SK-N-SH treated with all-trans-retinoic acid at 6 μM for 48 hours (cell line): ENCODE measurements around the gene CGB8.

Experiments
- ARNTL ChIP-seq: fragments of 450-650 bp; formaldehyde crosslinking; IDR thresholded peaks from 2 replicates; pipeline ENCODE4 v1.5.0; 2020; ENCODE audit warnings: low read depth, mild to moderate bottlenecking, moderate library complexity, borderline replicate concordance
- BACH2 ChIP-seq: fragments of 250-450 bp; sonication (Bioruptor Pico); IDR thresholded peaks from 2 replicates; pipeline ENCODE4 v1.9.0; 2021; ENCODE audit warnings: mild to moderate bottlenecking, borderline replicate concordance
- ESRRG ChIP-seq: fragments of 250-450 bp; sonication (Bioruptor Pico); IDR thresholded peaks from 2 replicates; pipeline ENCODE4 v1.6.1; 2021; ENCODE audit warnings: mild to moderate bottlenecking
- GLIS3 ChIP-seq: fragments of 250-450 bp; sonication (Bioruptor Pico); IDR thresholded peaks from 2 replicates; pipeline ENCODE4 v1.5.0; 2020; ENCODE audit warnings: mild to moderate bottlenecking, moderate library complexity
- PATZ1 ChIP-seq: fragments of 250-450 bp; sonication (Bioruptor Pico); IDR thresholded peaks from 2 replicates; pipeline ENCODE4 v1.8.0; 2020; ENCODE audit warnings: mild to moderate bottlenecking, moderate library complexity, borderline replicate concordance
- POU6F1 ChIP-seq: fragments of 250-450 bp; sonication (Bioruptor Pico); IDR thresholded peaks from 2 replicates; pipeline ENCODE4 v1.8.0; 2021; ENCODE audit warnings: low read depth, mild to moderate bottlenecking, moderate library complexity, borderline replicate concordance
- PPARA ChIP-seq: fragments of 250-450 bp; sonication (Bioruptor Pico); IDR thresholded peaks from 2 replicates; pipeline ENCODE4 v1.5.0; 2020; ENCODE audit warnings: mild to moderate bottlenecking, borderline replicate concordance
- SNAI2 ChIP-seq: fragments of 250-450 bp; sonication (Bioruptor Pico); IDR thresholded peaks from 2 replicates; pipeline ENCODE4 v1.5.0; 2020; ENCODE audit warnings: mild to moderate bottlenecking, moderate library complexity
- TOX ChIP-seq: fragments of 250-450 bp; sonication (Bioruptor Pico); IDR thresholded peaks from 2 replicates; pipeline ENCODE4 v1.8.0; 2021; ENCODE audit warnings: mild to moderate bottlenecking, moderate library complexity, borderline replicate concordance
- ZFP3 ChIP-seq: fragments of 250-450 bp; sonication (Bioruptor Pico); IDR thresholded peaks from 2 replicates; pipeline ENCODE4 v1.5.0; 2020; ENCODE audit warnings: mild to moderate bottlenecking, moderate library complexity
- ZFP30 ChIP-seq: fragments of 450-650 bp; formaldehyde crosslinking; IDR thresholded peaks from 2 replicates; pipeline ENCODE4 v1.5.0; 2022; ENCODE audit warnings: mild to moderate bottlenecking, moderate library complexity
- ZNF565 ChIP-seq: fragments of 450-650 bp; formaldehyde crosslinking; conservative IDR thresholded peaks from 2 replicates; pipeline ENCODE4 v1.5.0; 2020; ENCODE audit warnings: low read depth, mild to moderate bottlenecking, moderate library complexity
- ZNF70 ChIP-seq: fragments of 450-650 bp; formaldehyde crosslinking; IDR thresholded peaks from 2 replicates; pipeline ENCODE4 v1.5.0; 2020; ENCODE audit warnings: mild to moderate bottlenecking, moderate library complexity
- ZNF8 ChIP-seq: fragments of 450-650 bp; formaldehyde crosslinking; IDR thresholded peaks from 2 replicates; pipeline ENCODE4 v1.5.0; 2020; ENCODE audit warnings: mild to moderate bottlenecking, moderate library complexity

GRCh38 chr19:49064768-49065611, 16.1 kb upstream of the CGB8 start, which contains the start of gene NTF4:
- no peak for TF ChIP-seq ZFP30 (CRISPR knock-in tag)
- no peak for TF ChIP-seq PPARA
- no peak for TF ChIP-seq POU6F1 (CRISPR knock-in tag)
- no peak for TF ChIP-seq PATZ1 (CRISPR knock-in tag)
- no peak for TF ChIP-seq ESRRG (CRISPR knock-in tag)
- TF ChIP-seq TOX (CRISPR knock-in tag), result no peak
- TF ChIP-seq GLIS3 (CRISPR knock-in tag), result no peak
- TF ChIP-seq BACH2, result no peak
- TF ChIP-seq ZNF8, result no peak
- no peak for TF ChIP-seq ZNF70
- TF ChIP-seq ARNTL, result no peak
- TF ChIP-seq ZNF565, result no peak
- no peak for TF ChIP-seq SNAI2
- no peak for TF ChIP-seq ZFP3
